LNCaP clone FGC (cell line): ENCODE measurements around the gene TEX47.

Experiments
- DNase-seq: peaks from one replicate; pipeline ENCODE4 v3.0.0-alpha.2; 2011; ENCODE audit warnings: low read depth
- H3K4me3 ChIP-seq: 2 replicates; pipeline ENCODE4 v1.5.1; 2011; ENCODE audit warnings: mild to moderate bottlenecking, low read depth, low read length, control low read depth
- TF ChIP-seq, protein P1 (sequence below): IDR thresholded peaks from 2 replicates; pipeline ENCODE4 v1.5.1; 2012; ENCODE audit warnings: mild to moderate bottlenecking; ENCODE audit not compliant: control insufficient read depth, insufficient read depth; ENCODE audit errors: extremely low read depth

Gene TEX47

DNA sequence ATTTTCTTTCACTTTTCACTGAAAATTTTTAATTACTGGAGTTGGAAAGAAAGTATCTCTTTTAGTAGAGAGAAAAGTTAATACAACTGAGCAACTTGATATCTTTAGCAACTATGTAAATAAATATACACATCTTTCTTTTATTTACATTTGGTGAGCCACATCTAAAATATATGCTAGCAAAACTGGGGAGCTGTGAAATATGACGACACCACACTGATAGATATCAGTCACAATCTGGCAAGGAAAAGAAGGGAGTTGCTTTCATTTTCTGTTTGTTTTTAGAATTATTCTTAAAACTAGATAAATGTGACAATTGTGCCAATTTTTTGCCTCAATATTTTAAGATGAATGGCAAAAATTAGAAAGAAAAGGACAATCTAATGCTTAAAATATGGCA is 38.7 kb downstream of the TEX47 start:
- TF ChIP-seq, protein P1, sequence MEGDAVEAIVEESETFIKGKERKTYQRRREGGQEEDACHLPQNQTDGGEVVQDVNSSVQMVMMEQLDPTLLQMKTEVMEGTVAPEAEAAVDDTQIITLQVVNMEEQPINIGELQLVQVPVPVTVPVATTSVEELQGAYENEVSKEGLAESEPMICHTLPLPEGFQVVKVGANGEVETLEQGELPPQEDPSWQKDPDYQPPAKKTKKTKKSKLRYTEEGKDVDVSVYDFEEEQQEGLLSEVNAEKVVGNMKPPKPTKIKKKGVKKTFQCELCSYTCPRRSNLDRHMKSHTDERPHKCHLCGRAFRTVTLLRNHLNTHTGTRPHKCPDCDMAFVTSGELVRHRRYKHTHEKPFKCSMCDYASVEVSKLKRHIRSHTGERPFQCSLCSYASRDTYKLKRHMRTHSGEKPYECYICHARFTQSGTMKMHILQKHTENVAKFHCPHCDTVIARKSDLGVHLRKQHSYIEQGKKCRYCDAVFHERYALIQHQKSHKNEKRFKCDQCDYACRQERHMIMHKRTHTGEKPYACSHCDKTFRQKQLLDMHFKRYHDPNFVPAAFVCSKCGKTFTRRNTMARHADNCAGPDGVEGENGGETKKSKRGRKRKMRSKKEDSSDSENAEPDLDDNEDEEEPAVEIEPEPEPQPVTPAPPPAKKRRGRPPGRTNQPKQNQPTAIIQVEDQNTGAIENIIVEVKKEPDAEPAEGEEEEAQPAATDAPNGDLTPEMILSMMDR = no peak
- DNase-seq = no peak
- H3K4me3 ChIP-seq = no peak overlapping the region

- no peak overlapping the region for H3K4me3 ChIP-seq
- TF ChIP-seq, protein P1 = no peak
- peak; percentile 58 for DNase-seq
Measured at GRCh38 chr7:88746126-88746525, 49.4 kb downstream of the TEX47 start.
